ENCODE results near the gene FOXC2.

GRCh38 chr16:86584726-86585721 lies 18.4 kb downstream of the FOXC2 start:
- TF ChIP-seq TAF1 (IDR thresholded peaks at IDR 0.05; ENCODE audit: low read depth, low read length) (no peak), POLR2A (IDR thresholded peaks at IDR 0.05; ENCODE audit: low read depth, low read length) (no peak), POLR2AphosphoS5 (IDR thresholded peaks at IDR 0.05; ENCODE audit: low read depth, low read length) (no peak), SPI1 (IDR thresholded peaks at IDR 0.05; ENCODE audit: low read depth, low read length) (no peak)
